HG03439 (cell line): ENCODE measurements around the gene UBAP1.
"Not testable (repeated sequence)": the region's sequence is repeated elsewhere in the genome, so short reads cannot be mapped to it uniquely, and the experiment has no call there.

Experiments
- ATAC-seq: cut with Tn5 transposase; IDR thresholded peaks from one replicate; pipeline ENCODE4 v1.9.1; 2021; ENCODE audit warnings: mild to moderate bottlenecking, moderate library complexity; ENCODE audit not compliant: unreplicated experiment

The UBAP1 gene

GRCh38 chr9:34254966-34255825, 76.4 kb downstream of the UBAP1 start:
- no peak for ATAC-seq

DNA sequence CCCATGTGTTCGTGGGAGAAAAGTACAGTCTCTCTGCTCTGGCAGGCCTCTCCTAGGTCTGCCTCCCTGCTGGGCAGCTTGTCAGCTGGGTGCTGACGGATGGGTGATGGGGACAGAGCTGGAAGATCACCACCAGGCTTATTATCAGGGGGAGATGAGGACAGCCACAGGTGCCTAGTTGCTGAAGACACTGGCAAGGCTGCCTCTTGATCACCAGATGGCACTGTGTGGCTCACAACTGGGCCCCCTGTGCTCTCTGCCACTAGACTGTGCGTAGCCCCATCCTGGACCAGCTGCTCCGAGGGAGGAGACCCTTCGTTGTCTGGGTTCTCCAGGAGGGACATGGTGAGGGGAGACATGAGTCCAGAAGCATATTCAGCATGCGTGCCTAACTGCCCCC, 77.3 kb downstream of the UBAP1 start:
- no peak for ATAC-seq

- ATAC-seq, result no peak
Observed at GRCh38 chr9:34256987-34257585, 78.2 kb downstream of the UBAP1 start.

DNA sequence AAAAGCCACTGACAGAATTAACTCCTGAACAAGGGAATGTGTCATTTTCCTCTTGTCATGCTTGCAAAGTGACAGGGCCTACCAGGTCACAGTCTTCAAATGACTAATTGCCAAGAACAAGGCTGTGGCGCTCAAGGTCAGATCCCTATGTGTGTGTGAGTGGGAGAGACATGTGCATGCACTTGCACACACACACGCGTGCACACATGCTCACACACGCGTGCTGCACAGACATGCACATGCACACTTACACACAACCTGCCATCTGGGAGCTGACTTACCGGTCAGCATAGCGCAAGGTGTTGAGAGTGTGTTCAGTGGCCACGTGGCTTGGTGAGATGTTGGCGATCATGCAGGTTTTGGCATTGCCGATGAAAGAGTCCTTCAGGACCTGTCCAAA, 80.5 kb downstream of the UBAP1 start:
- no peak for ATAC-seq

DNA sequence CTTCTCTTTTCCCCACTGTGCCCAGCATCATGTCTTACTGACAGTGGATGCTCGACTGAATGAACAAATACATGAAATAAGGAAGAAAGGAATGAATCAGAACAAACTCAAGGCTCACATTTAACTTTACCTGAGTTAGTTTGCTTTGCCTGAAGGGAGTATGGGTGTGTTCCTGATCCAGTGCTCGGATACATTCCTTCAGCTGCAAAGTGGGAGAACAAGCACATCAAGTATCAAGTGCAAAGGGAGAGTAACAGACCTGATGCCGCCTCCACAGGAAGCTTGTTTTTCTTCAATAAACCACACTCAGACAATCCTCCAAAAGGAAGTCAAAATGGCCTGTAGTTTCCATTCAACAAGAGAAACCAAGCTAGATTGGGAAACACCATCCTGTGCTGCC, 84.1 kb downstream of the UBAP1 start:
- ATAC-seq, result no peak

DNA sequence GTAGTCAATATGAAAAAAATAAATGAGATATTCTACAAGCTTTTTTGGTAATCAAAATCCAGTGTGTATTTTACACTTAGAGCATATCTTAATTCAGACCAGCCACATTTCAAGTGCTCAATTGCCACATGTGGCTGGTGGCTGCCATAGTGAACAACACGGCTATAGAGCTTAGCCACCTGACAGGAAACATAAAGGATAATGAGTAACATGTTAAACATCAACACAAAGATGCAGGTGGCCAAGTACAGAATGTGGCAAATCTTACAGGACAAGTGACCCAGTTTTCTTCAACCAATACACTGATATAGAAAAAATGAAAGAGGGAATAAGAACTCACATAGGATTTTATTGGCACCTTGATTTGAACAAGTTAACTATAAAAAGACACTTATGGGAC, 88.8 kb downstream of the UBAP1 start:
- ATAC-seq, result no peak

GRCh38 chr9:34271265-34272006, 92.6 kb downstream of the UBAP1 start:
- no peak for ATAC-seq

DNA sequence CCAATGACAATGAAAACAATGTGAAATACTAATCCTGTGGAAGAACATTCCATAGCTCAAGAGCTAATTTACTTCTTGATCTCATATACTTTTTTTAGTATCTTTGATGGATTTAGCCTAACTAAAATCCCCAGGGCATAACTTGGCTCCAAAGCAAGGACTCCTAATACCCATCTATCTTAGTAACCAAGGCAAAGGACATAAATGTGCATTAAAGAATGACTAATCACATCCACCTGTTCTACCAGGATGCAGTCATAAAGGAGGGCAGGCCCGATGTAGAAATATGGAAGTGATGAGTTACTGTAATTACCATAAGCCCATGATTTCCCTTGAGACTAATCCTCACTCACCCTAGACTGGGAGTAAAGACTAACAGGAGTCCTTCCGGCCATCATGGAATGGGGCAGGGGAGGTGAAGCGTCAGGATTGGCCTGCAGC, 93.3 kb downstream of the UBAP1 start:
- no peak for ATAC-seq

DNA sequence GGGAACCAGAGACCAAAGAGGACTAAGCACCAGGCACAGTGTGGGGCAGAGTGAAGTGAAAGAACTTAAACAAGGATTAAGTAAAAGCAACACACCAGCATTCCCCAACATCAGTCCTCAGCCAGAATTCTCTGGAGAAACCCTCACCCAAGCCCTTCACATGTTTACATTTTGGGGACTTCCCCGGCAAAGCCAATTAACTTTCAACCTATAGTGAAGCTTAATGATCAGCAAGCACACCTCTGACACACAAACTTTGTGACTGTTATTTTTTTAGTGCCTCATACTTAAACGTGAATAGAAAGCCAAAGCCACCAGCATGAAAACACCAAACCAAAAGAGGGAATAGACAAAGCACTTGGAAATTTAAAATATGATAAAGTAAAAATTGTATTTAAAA, 94.7 kb downstream of the UBAP1 start:
- not testable (repeated sequence) for ATAC-seq

GRCh38 chr9:34275811-34276210, 97.0 kb downstream of the UBAP1 start:
- no peak for ATAC-seq

DNA sequence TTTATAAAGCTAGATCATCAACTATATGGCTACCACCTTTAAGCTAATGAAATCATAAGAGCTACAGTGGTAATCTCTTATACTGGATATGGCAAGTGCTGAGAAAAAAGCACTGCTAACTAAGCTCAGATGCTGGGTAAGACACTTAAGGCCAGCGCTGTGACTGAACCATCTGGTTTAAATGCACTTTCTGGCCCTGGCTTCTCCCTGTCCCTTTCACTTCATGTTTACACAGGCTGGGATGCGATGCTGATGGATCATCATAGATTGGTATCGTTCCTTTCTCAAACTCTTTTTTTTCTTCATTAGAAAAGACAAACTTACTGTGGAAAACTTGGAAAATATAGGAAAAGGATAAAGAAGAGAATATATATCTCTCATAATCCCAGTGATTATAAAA, 97.9 kb downstream of the UBAP1 start:
- no peak for ATAC-seq

GRCh38 chr9:34279411-34279810, 100.6 kb downstream of the UBAP1 start:
- no peak for ATAC-seq

GRCh38 chr9:34282096-34282495, 103.3 kb downstream of the UBAP1 start:
- no peak for ATAC-seq

DNA sequence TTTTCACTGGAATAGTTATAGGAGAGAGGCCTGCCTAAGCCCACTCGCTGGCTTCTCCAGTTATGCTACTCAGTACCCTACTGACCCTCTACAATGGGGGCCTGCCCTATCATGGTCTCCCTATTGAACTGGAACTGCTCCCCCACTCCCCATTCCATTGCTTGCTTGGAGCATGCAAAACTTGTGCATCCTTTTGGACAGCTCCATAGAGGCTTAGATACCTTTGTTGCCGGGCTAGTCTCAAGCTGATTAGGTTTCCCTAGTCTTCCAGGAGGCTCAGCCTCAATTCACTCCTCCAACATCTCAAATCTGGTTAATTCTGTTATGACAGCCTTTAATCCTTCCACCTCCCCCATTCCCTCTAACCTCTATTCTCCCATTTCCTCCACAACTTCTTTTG, 110.3 kb downstream of the UBAP1 start:
- no peak for ATAC-seq

GRCh38 chr9:34291023-34291422, 112.2 kb downstream of the UBAP1 start:
- no peak for ATAC-seq

GRCh38 chr9:34291423-34291822, 112.6 kb downstream of the UBAP1 start:
- no peak for ATAC-seq

- ATAC-seq, result no peak
Observed at GRCh38 chr9:34292552-34292951, 113.7 kb downstream of the UBAP1 start.

GRCh38 chr9:34301064-34301463, 122.2 kb downstream of the UBAP1 start:
- not testable (repeated sequence) for ATAC-seq
